NCI-H446 treated with DMSO at 0.1 percent for 48 hours (cell line): ENCODE results near the gene NR2F1-AS1.

Source experiments
- DNase-seq: peaks from one replicate; lab custom pipeline; 2025; lab: John Stamatoyannopoulos, UW

Gene NR2F1-AS1

GRCh38 chr5:93384995-93385394 lies 196.0 kb downstream of the NR2F1-AS1 start:
- DNase-seq, result no peak

GRCh38 chr5:93384026-93384425 lies 197.0 kb downstream of the NR2F1-AS1 start:
- DNase-seq, result no peak

GRCh38 chr5:93382188-93382825 lies 198.7 kb downstream of the NR2F1-AS1 start:
- DNase-seq, result no peak

GRCh38 chr5:93381057-93381456 lies 200.0 kb downstream of the NR2F1-AS1 start:
- no peak for DNase-seq

GRCh38 chr5:93378073-93378472 lies 202.9 kb downstream of the NR2F1-AS1 start:
- no peak for DNase-seq

GRCh38 chr5:93371893-93372292 lies 209.1 kb downstream of the NR2F1-AS1 start:
- DNase-seq, result no peak

- no peak for DNase-seq
These were observed 216.6 kb downstream of the NR2F1-AS1 start for GRCh38 chr5:93364378-93364777.

GRCh38 chr5:93360436-93361088 lies 220.5 kb downstream of the NR2F1-AS1 start:
- DNase-seq, result no peak

- DNase-seq, result no peak
These were observed 221.1 kb downstream of the NR2F1-AS1 start for GRCh38 chr5:93359960-93360305.
